ENCODE data around the gene RGP1.
A peak's percentile ranks its signal among the peaks of the same experiment; 100 is the strongest.

Gene RGP1

DNA sequence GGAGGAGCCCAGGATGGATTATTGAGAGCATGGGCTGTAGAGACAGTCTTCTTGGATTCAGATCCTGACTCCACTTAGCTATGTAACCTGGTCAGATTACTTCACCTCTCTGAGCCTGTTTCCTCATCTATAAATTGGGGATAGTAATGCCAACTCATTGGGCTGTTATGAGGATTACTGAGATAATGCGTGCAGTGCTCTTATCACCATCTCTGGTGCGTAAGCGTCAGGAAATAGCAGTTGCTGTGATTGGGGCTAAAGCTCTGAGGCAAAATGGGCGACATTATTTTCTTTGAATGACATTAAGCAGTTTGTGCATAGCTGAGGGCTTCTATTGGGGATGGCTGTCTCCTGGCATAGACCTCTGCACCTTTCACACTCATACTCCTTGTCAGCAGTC is 6.0 kb downstream of the RGP1 start:
- Histone ChIP-seq H2AK5ac (ENCODE audit: low read length) (no peak overlapping the region), H4K8ac (ENCODE audit: low read depth, low read length) (no peak overlapping the region), H3K18ac (ENCODE audit: low read length) (no peak overlapping the region), H3K79me1 (ENCODE audit: low read length) (peaks cover 3% of the 10 kb centered on the region), H2BK15ac (replicated peaks; ENCODE audit: low read depth) (no peak overlapping the region), H4K5ac (ENCODE audit: low read length) (no peak overlapping the region), H3K23ac (ENCODE audit: low read length) (no peak overlapping the region), H2BK120ac (ENCODE audit: low read depth, low read length) (no peak overlapping the region), H2BK5ac (ENCODE audit: low read length) (no peak overlapping the region), H3K4ac (ENCODE audit: low read depth, low read length) (no peak overlapping the region), H3K4me1 (ENCODE audit: control insufficient read depth, low read depth, low read length) (peaks cover 1% of the 10 kb centered on the region), H3K27ac (ENCODE audit: low read depth, low read length) (no peak overlapping the region), H3K36me3 (ENCODE audit: control insufficient read depth, insufficient read depth, low read length) (no peaks in the 10 kb centered on the region), H3K56ac (ENCODE audit: low read length) (no peak overlapping the region), H3K27me3 (ENCODE audit: insufficient read depth, low read length, poor library complexity) (no peaks in the 10 kb centered on the region), H3K79me2 (ENCODE audit: control insufficient read depth, insufficient read depth, low read length) (no peaks in the 10 kb centered on the region), H3K4me3 (ENCODE audit: low read length) (no peak overlapping the region), H3K9ac (ENCODE audit: low read length) (no peak overlapping the region), H3K4me2 (ENCODE audit: low read length) (no peak overlapping the region)
- no CpG with 5 or more reads among the region's 4 CpGs for WGBS (ENCODE audit: extremely low coverage, insufficient coverage, low lambda C conversion rate)
- DNase-seq = no peak

DNA sequence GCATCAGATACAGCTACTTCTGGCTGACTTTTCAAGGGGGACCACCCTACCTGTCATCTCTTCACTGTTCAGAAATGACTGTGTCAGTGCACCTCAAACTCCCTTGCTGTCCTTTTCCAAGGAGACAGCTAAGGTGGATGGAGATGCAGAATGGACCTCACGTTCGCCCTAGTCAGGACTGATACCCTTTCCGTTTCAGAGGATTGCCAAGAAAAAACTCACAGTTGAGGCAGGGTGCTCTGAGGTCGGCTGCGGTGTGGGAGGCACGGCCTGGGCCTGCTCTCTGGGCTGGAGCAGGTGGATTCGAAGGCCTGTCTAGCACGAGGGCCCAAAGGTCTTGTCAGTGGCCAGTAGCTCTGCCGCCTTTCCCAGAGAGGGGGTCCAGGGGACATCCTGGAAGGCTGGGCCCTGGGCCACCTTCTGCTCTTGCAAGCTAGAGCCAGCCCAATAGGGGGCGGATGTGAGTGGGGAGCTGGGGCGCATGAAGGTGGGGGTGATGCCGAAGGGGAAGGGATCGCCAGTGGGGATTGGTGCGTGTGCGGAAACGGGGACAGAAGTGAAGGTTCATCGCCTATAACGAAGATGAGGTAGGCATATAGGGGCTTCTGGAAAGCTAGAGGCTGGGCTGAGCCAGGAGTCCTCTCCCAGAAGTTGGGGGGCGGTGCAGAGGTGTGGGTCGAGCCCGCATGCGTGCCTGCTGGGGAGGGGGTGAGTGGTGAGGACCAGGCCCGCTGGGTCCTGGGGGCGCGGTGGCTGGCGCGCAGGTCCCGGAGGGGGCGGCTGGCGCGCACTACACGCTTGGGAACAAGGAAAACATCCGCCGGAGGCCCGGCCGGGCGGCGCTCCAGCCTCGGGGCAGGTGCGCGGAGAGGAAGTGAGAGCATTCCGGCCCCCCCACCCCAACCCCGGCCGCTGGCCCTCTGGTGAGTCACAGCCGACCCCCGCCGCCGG is 7.5 kb downstream of the RGP1 start:
- Histone ChIP-seq H3K56ac (ENCODE audit: low read length) (peak overlapping the region; percentile 95), H2BK15ac (replicated peaks; ENCODE audit: low read depth) (no peak overlapping the region), H3K4me1 (ENCODE audit: control insufficient read depth, low read depth, low read length) (no peaks in the 10 kb centered on the region), H3K79me1 (ENCODE audit: low read length) (no peaks in the 10 kb centered on the region), H2BK120ac (ENCODE audit: low read depth, low read length) (no peak overlapping the region), H3K27me3 (ENCODE audit: insufficient read depth, low read length, poor library complexity) (no peaks in the 10 kb centered on the region), H3K9ac (ENCODE audit: low read length) (peak overlapping the region; percentile 83), H3K4me2 (ENCODE audit: low read length) (peak overlapping the region; percentile 91), H3K27ac (ENCODE audit: low read depth, low read length) (peak overlapping the region; percentile 86), H3K23ac (ENCODE audit: low read length) (no peak overlapping the region), H3K79me2 (ENCODE audit: control insufficient read depth, insufficient read depth, low read length) (no peaks in the 10 kb centered on the region), H3K4ac (ENCODE audit: low read depth, low read length) (peak overlapping the region; percentile 88), H3K36me3 (ENCODE audit: control insufficient read depth, insufficient read depth, low read length) (no peaks in the 10 kb centered on the region), H4K8ac (ENCODE audit: low read depth, low read length) (peak overlapping the region; percentile 90), H2BK5ac (ENCODE audit: low read length) (no peak overlapping the region), H4K5ac (ENCODE audit: low read length) (no peak overlapping the region), H3K18ac (ENCODE audit: low read length) (peak overlapping the region; percentile 28), H3K4me3 (ENCODE audit: low read length) (peak overlapping the region; percentile 77), H2AK5ac (ENCODE audit: low read length) (no peak overlapping the region)
- WGBS (ENCODE audit: extremely low coverage, insufficient coverage, low lambda C conversion rate) = no CpG with 5 or more reads among the region's 48 CpGs
- peak; percentile 83 for DNase-seq

DNA sequence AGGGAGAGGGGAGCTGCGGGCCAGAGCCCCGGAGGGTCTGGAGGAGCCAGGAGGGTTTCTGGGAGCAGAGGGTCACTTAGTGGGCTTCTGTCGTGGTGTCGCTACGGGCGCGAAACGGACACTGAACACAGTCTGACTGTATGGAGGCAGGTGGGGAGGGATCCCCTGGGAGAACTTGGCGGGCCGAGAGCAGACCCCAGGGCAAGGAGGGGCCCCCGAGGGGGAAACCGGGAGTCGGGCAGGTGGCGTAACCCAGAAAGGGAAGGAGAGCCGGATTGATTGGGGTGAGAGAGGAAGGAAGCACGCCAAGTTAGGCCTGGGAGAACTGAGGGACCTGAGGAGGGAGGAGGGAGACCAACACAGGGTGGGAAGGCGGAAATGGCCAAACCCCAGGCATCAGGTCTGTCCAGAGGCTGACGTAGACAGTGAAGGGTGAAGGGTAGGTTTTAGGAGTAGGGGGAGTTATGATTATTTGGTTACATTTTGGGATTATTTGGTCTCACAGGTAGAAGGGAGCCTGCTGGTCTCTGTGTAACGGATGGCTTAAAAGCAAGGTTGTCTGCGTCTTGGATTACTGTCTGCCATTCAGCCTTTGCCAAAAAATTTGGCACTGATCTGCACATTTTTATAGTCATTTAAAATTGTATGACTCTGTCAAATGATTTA is 8.3 kb downstream of the RGP1 start:
- Histone ChIP-seq H3K9ac (ENCODE audit: low read length) (peak overlapping the region; percentile 83), H3K56ac (ENCODE audit: low read length) (peak overlapping the region; percentile 95), H3K4me3 (ENCODE audit: low read length) (peak overlapping the region; percentile 77), H2BK15ac (replicated peaks; ENCODE audit: low read depth) (no peak overlapping the region), H3K36me3 (ENCODE audit: control insufficient read depth, insufficient read depth, low read length) (no peaks in the 10 kb centered on the region), H3K4me1 (ENCODE audit: control insufficient read depth, low read depth, low read length) (no peaks in the 10 kb centered on the region), H3K4ac (ENCODE audit: low read depth, low read length) (peak overlapping the region; percentile 88), H2AK5ac (ENCODE audit: low read length) (peak overlapping the region; percentile 19), H3K27me3 (ENCODE audit: insufficient read depth, low read length, poor library complexity) (no peaks in the 10 kb centered on the region), H3K79me2 (ENCODE audit: control insufficient read depth, insufficient read depth, low read length) (no peaks in the 10 kb centered on the region), H3K27ac (ENCODE audit: low read depth, low read length) (peak overlapping the region; percentile 86), H2BK5ac (ENCODE audit: low read length) (peak overlapping the region; percentile 76), H4K5ac (ENCODE audit: low read length) (no peak overlapping the region), H3K79me1 (ENCODE audit: low read length) (no peaks in the 10 kb centered on the region), H4K8ac (ENCODE audit: low read depth, low read length) (peak overlapping the region; percentile 90), H3K18ac (ENCODE audit: low read length) (peak overlapping the region; percentile 28), H3K4me2 (ENCODE audit: low read length) (peak overlapping the region; percentile 91), H3K23ac (ENCODE audit: low read length) (no peak overlapping the region), H2BK120ac (ENCODE audit: low read depth, low read length) (no peak overlapping the region)
- DNase-seq = peak; percentile 75
- no CpG with 5 or more reads among the region's 20 CpGs for whole genome bisulfite sequencing (ENCODE audit: extremely low coverage, insufficient coverage, low lambda C conversion rate)

DNA sequence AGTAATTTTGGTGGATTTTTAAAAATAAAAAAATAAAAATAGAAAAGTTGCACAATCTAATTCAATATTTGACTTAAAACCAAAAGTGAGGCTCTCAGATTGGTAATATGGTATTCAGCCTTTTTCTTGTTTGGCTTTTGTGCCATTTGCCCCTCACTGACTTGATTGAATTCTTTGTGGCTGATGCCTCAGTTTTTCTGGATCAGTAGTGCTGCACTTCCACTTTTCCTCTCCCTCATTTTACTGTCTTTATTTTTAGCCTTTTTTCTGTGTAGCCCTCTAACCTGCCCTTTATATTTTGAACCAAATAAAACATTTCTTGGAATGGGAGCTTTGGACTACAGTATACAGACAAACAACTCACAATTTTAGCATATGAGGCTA is 8.8 kb downstream of the RGP1 start:
- H3K4ac ChIP-seq (ENCODE audit: low read depth, low read length) = no peak overlapping the region
- no peak for DNase-seq
- no peaks in the 10 kb centered on the region for H3K27me3 ChIP-seq (ENCODE audit: insufficient read depth, low read length, poor library complexity)
- no peak overlapping the region for H4K5ac ChIP-seq (ENCODE audit: low read length)
- H3K18ac ChIP-seq (ENCODE audit: low read length) = no peak overlapping the region
- no peak overlapping the region for H2BK15ac ChIP-seq (replicated peaks; ENCODE audit: low read depth)
- peak overlapping the region; percentile 38 for H3K56ac ChIP-seq (ENCODE audit: low read length)
- no peaks in the 10 kb centered on the region for H3K79me1 ChIP-seq (ENCODE audit: low read length)
- no peak overlapping the region for H3K4me3 ChIP-seq (ENCODE audit: low read length)
- H3K79me2 ChIP-seq (ENCODE audit: control insufficient read depth, insufficient read depth, low read length) = no peaks in the 10 kb centered on the region
- H2AK5ac ChIP-seq (ENCODE audit: low read length) = no peak overlapping the region
- no peak overlapping the region for H3K4me2 ChIP-seq (ENCODE audit: low read length)
- no peak overlapping the region for H3K27ac ChIP-seq (ENCODE audit: low read depth, low read length)
- H3K4me1 ChIP-seq (ENCODE audit: control insufficient read depth, low read depth, low read length) = no peaks in the 10 kb centered on the region
- H3K36me3 ChIP-seq (ENCODE audit: control insufficient read depth, insufficient read depth, low read length) = no peaks in the 10 kb centered on the region
- H3K9ac ChIP-seq (ENCODE audit: low read length) = peak overlapping the region; percentile 41
- no peak overlapping the region for H2BK120ac ChIP-seq (ENCODE audit: low read depth, low read length)
- no peak overlapping the region for H2BK5ac ChIP-seq (ENCODE audit: low read length)
- no peak overlapping the region for H4K8ac ChIP-seq (ENCODE audit: low read depth, low read length)
- H3K23ac ChIP-seq (ENCODE audit: low read length) = no peak overlapping the region

DNA sequence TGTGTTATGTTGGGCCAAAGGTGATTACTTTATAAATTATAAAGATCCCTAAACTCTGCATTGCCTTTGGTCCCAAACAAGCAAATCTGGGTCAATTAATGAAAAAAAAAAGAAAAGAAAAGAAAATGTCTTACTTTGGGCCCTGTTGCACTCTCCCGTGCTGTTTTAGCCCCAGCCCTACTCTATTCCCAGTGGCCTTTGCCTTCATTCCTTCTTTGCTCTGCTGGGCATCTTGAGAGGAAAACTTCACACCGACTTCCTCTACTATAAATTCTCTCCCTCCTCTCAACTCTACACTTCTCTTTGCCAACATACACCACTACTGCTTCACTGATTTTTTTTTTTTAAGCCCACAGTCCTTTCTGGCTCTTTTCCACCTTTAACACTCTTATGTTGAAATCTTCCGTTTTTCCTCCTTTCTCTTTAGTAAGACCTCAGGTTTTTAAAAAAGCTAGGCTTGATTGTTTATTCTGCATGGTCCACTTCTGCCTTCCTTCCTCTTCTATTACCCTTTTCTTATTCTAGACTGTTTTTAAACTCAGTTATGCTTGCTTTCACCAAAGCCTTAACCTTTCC is 9.5 kb downstream of the RGP1 start:
- no peaks in the 10 kb centered on the region for H3K79me2 ChIP-seq (ENCODE audit: control insufficient read depth, insufficient read depth, low read length)
- no peak overlapping the region for H3K56ac ChIP-seq (ENCODE audit: low read length)
- no peak overlapping the region for H2BK5ac ChIP-seq (ENCODE audit: low read length)
- no peak overlapping the region for H2BK15ac ChIP-seq (replicated peaks; ENCODE audit: low read depth)
- H4K8ac ChIP-seq (ENCODE audit: low read depth, low read length) = no peak overlapping the region
- H2BK120ac ChIP-seq (ENCODE audit: low read depth, low read length) = no peak overlapping the region
- no peak overlapping the region for H3K4me2 ChIP-seq (ENCODE audit: low read length)
- H3K4me3 ChIP-seq (ENCODE audit: low read length) = no peak overlapping the region
- no peak overlapping the region for H3K9ac ChIP-seq (ENCODE audit: low read length)
- no peak overlapping the region for H3K18ac ChIP-seq (ENCODE audit: low read length)
- no peak for DNase-seq
- no peaks in the 10 kb centered on the region for H3K36me3 ChIP-seq (ENCODE audit: control insufficient read depth, insufficient read depth, low read length)
- no peaks in the 10 kb centered on the region for H3K27me3 ChIP-seq (ENCODE audit: insufficient read depth, low read length, poor library complexity)
- no peak overlapping the region for H2AK5ac ChIP-seq (ENCODE audit: low read length)
- H3K23ac ChIP-seq (ENCODE audit: low read length) = no peak overlapping the region
- no peaks in the 10 kb centered on the region for H3K4me1 ChIP-seq (ENCODE audit: control insufficient read depth, low read depth, low read length)
- no peaks in the 10 kb centered on the region for H3K79me1 ChIP-seq (ENCODE audit: low read length)
- WGBS (ENCODE audit: extremely low coverage, insufficient coverage, low lambda C conversion rate) = 100% methylated on average over 1 of the region's 3 CpGs
- H3K27ac ChIP-seq (ENCODE audit: low read depth, low read length) = no peak overlapping the region
- H4K5ac ChIP-seq (ENCODE audit: low read length) = no peak overlapping the region
- H3K4ac ChIP-seq (ENCODE audit: low read depth, low read length) = no peak overlapping the region
